C4-2B (cell line): ENCODE measurements around the gene UFD1.

Experiments
- H3K27ac ChIP-seq: fragments of 450-650 bp; 2 replicates; pipeline ENCODE4 v1.5.1; 2017
- CTCF ChIP-seq: fragments of 450-650 bp; conservative IDR thresholded peaks from 2 replicates; pipeline ENCODE4 v1.5.1; 2017; ENCODE audit warnings: mild to moderate bottlenecking
- ZFX ChIP-seq: fragments of 450-650 bp; IDR thresholded peaks from 2 replicates; pipeline ENCODE4 v1.6.1; 2017

The UFD1 gene

GRCh38 chr22:19505735-19506126 is 26.7 kb upstream of the UFD1 start:
- TF ChIP-seq CTCF (no peak), ZFX (no peak)
- H3K27ac ChIP-seq: no peak overlapping the region

GRCh38 chr22:19504900-19505734 is 26.1 kb upstream of the UFD1 start:
- TF ChIP-seq CTCF (no peak), ZFX (no peak)
- H3K27ac ChIP-seq: no peak overlapping the region

- H3K27ac ChIP-seq: no peak overlapping the region
- TF ChIP-seq CTCF: no peak; the same call in 1 of the 2 replicates
- TF ChIP-seq ZFX: no peak
Measured at GRCh38 chr22:19503869-19504268, 24.9 kb upstream of the UFD1 start.

GRCh38 chr22:19503367-19503766 is 24.4 kb upstream of the UFD1 start:
- no peak overlapping the region for H3K27ac ChIP-seq
- no peak for TF ChIP-seq ZFX

GRCh38 chr22:19501897-19502447 is 23.0 kb upstream of the UFD1 start:
- H3K27ac ChIP-seq: no peak overlapping the region

GRCh38 chr22:19499880-19500242 is 20.9 kb upstream of the UFD1 start:
- H3K27ac ChIP-seq: no peak overlapping the region
- TF ChIP-seq CTCF (no peak), ZFX (no peak)

More at GRCh38 chr22:19501897-19502447, 23.0 kb upstream of the UFD1 start:
- TF ChIP-seq ZFX (no peak), CTCF (no peak)

- TF ChIP-seq ZFX (no peak), CTCF (no peak)
- no peak overlapping the region for H3K27ac ChIP-seq
Measured at GRCh38 chr22:19499236-19499879, 20.4 kb upstream of the UFD1 start.
